ENCODE data around the gene ORAI2. TPM values are rescaled to one million over a fixed set of nuclear protein-coding genes. Genes with fewer than 3 reads are reported as not detected.
"Not testable (repeated sequence)": the region's sequence is repeated elsewhere in the genome, so short reads cannot be mapped to it uniquely, and the experiment has no call there.

Gene ORAI2
- polyA plus RNA-seq, 1 of the 3 experiments (the other 2 are of a cell fraction): 85.8 TPM

DNA sequence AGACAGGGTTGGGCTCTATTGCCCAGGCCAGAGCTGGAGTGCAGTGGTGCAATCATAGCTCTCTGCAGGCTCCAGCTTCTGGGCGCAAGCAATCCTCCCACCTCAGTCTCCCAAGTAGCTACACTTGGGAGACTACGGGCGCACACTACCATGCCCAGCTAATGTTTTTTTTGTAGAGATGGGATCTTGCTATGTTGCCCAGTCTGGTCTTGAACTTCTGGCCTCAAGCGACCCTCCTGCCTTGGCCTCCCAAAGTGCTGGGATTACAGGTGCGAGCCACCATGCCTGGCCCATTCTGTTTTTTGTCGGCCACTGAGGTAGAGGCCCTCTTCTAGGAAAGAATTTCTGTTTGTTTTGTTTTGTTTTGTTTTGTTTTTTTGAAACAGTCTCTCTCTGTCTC, 19.1 kb downstream of the ORAI2 start:
- Histone ChIP-seq H3K4me3 (ENCODE audit: low read depth in 2 of 2, low read length in 1 of 2) (no peak overlapping the region), H3K9me3 (no peaks in the 10 kb centered on the region), H3K9ac (no peak overlapping the region), H3F3A (replicated peaks; ENCODE audit: insufficient read depth) (peaks cover 32% of the 10 kb centered on the region), H4K20me1 (ENCODE audit: insufficient read depth) (0 out of 2 replicates have a peak, but pooled peaks cover 9% of the 10 kb centered on the region), H3K9me2 (no peaks in the 10 kb centered on the region), H3K4me1 (ENCODE audit: control insufficient read depth in 1 of 2, insufficient read depth in 2 of 2, low read depth in 1 of 2, low read length in 1 of 2) (peaks cover 9 to 10% of the 10 kb centered on the region in 2 experiments; a peak in 3 of 4 replicates), H3K27me3 (ENCODE audit: insufficient read depth) (no peaks in the 10 kb centered on the region), H3K27ac (ENCODE audit: low read depth in 2 of 2, low read length in 1 of 2) (no peak overlapping the region), H3K79me2 (ENCODE audit: insufficient read depth) (no peaks in the 10 kb centered on the region; the same call in 1 of the 2 replicates), H3K4me2 (no peak overlapping the region), H3K36me3 (replicated peaks in 1 of 2; ENCODE audit: control insufficient read depth in 1 of 2, insufficient read depth in 2 of 2, low read length in 1 of 2) (peaks cover 8 to 19% of the 10 kb centered on the region in 2 experiments), H2AFZ (ENCODE audit: low read depth) (no peak overlapping the region)
- ChIA-PET POLR2A (interaction anchor here (0.8 to 1.9 kb wide), 5 partner anchors 11 to 56 kb away, joined by 3 to 8 read pairs (median 4); no protein-coding TSS in a partner anchor), CTCF (interaction anchor here (0.6 to 5.5 kb wide), 10 partner anchors 11 to 173 kb away, joined by 3 to 40 read pairs (median 11); partner anchors contain the start of gene ALKBH4)
- no peak for TF ChIP-seq NRF1 (IDR thresholded peaks at IDR 0.05; ENCODE audit: low read depth, low read length)
- no peak for TF ChIP-seq CHD2 (IDR thresholded peaks at IDR 0.05; ENCODE audit: low read length, partially characterized antibody)
- no peak for DNase-seq
- 86% methylated on average over 6 of the region's 6 CpGs for WGBS (ENCODE audit: low lambda C conversion rate)

DNA sequence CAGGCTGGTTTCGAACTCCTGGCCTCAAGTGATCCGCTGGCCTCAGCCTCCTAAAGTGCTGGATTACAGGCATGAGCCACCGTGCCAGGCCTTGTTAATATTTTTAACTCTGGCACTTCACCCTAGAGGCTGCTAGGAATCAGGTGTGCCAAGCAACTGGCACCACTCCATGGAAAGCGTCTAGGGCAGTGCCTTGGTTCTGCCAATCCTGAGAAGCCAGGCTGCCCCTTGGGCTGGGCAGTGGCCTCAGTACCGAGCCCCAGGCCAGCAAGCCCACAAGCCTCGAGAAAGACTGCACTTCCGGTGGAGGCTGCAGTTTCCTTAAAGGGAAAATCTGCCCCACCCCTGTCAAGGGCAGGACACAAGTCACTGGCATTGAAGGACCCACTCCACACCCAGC, 19.9 kb downstream of the ORAI2 start:
- ChIA-PET POLR2A (interaction anchor here (1.0 kb wide), 1 partner anchor 167 kb away, joined by 3 read pairs; the partner anchor contains the start of gene SH2B2), CTCF (interaction anchor here (5.5 kb wide), 1 partner anchor 49 kb away, joined by 36 read pairs; no protein-coding TSS in a partner anchor)
- WGBS (ENCODE audit: low lambda C conversion rate): 93% methylated on average over 7 of the region's 7 CpGs
- Histone ChIP-seq H3K79me2 (ENCODE audit: insufficient read depth) (no peaks in the 10 kb centered on the region; the same call in 1 of the 2 replicates), H3K27me3 (ENCODE audit: insufficient read depth) (no peaks in the 10 kb centered on the region), H3K9ac (no peak overlapping the region), H2AFZ (ENCODE audit: low read depth) (no peak overlapping the region), H3K9me2 (no peaks in the 10 kb centered on the region), H3K4me2 (no peak overlapping the region), H3K4me1 (ENCODE audit: control insufficient read depth in 1 of 2, insufficient read depth in 2 of 2, low read depth in 1 of 2, low read length in 1 of 2) (peaks cover 9 to 10% of the 10 kb centered on the region in 2 experiments; a peak in 3 of 4 replicates), H3K4me3 (ENCODE audit: low read depth in 2 of 2, low read length in 1 of 2) (no peak overlapping the region), H4K20me1 (ENCODE audit: insufficient read depth) (0 out of 2 replicates have a peak, but pooled peaks cover 9% of the 10 kb centered on the region), H3K27ac (ENCODE audit: low read depth in 2 of 2, low read length in 1 of 2) (no peak overlapping the region), H3K36me3 (replicated peaks in 1 of 2; ENCODE audit: control insufficient read depth in 1 of 2, insufficient read depth in 2 of 2, low read length in 1 of 2) (peaks cover 9 to 23% of the 10 kb centered on the region in 2 experiments), H3F3A (replicated peaks; ENCODE audit: insufficient read depth) (peaks cover 32% of the 10 kb centered on the region), H3K9me3 (no peaks in the 10 kb centered on the region)
- DNase-seq: no peak
- TF ChIP-seq JUND (IDR thresholded peaks at IDR 0.05) (no peak), NFIC (IDR thresholded peaks at IDR 0.05; ENCODE audit: borderline replicate concordance) (no peak), SMC3 (IDR thresholded peaks at IDR 0.05; ENCODE audit: low read depth, low read length) (no peak), CHD2 (IDR thresholded peaks at IDR 0.05; ENCODE audit: low read length, partially characterized antibody) (no peak), ELF1 (IDR thresholded peaks at IDR 0.05) (no peak), TCF12 (IDR thresholded peaks at IDR 0.05) (no peak)
- TF ChIP-seq, protein P1, sequence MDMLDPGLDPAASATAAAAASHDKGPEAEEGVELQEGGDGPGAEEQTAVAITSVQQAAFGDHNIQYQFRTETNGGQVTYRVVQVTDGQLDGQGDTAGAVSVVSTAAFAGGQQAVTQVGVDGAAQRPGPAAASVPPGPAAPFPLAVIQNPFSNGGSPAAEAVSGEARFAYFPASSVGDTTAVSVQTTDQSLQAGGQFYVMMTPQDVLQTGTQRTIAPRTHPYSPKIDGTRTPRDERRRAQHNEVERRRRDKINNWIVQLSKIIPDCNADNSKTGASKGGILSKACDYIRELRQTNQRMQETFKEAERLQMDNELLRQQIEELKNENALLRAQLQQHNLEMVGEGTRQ (IDR thresholded peaks at IDR 0.05; ENCODE audit: borderline replicate concordance, low read depth, low read length): no peak

DNA sequence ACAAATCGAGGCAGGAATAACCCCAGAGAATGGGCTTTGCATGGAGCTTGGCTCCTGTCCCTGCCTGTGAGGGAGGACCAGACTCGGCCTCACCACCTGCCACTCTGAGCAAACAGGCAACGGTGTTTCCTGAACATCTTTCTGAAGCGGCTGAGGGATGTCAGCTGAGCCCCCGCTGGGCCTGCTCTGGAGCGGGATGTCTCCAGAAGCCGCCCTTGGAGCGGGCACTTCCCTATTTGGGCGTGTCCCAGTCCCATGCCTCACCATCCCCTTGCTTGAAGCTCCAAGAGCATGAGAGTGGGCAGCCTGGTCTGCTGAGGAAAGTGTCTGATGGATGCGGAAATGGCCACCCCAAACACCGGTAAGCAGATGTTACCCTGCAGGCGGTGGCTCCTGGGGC, 21.1 kb downstream of the ORAI2 start:
- H4K20me1 ChIP-seq (ENCODE audit: insufficient read depth): 0 out of 2 replicates have a peak, but pooled peaks cover 9% of the 10 kb centered on the region
- 90% methylated on average over 11 of the region's 12 CpGs for WGBS (ENCODE audit: low lambda C conversion rate)
- H3K4me1 ChIP-seq (ENCODE audit: control insufficient read depth in 1 of 2, insufficient read depth in 2 of 2, low read depth in 1 of 2, low read length in 1 of 2): peaks cover 9 to 10% of the 10 kb centered on the region in 2 experiments; a peak in 3 of 4 replicates
- no peak overlapping the region for H3K9ac ChIP-seq
- CTCF ChIA-PET: interaction anchor here (0.9 to 1.2 kb wide), 3 partner anchors 10 to 50 kb away, joined by 3 to 7 read pairs (median 4); partner anchors contain the start of gene ALKBH4
- peaks cover 32% of the 10 kb centered on the region for H3F3A ChIP-seq (replicated peaks; ENCODE audit: insufficient read depth)
- no peak for TF ChIP-seq MXI1 (IDR thresholded peaks at IDR 0.05; ENCODE audit: low read depth, low read length)
- TF ChIP-seq, protein P2, sequence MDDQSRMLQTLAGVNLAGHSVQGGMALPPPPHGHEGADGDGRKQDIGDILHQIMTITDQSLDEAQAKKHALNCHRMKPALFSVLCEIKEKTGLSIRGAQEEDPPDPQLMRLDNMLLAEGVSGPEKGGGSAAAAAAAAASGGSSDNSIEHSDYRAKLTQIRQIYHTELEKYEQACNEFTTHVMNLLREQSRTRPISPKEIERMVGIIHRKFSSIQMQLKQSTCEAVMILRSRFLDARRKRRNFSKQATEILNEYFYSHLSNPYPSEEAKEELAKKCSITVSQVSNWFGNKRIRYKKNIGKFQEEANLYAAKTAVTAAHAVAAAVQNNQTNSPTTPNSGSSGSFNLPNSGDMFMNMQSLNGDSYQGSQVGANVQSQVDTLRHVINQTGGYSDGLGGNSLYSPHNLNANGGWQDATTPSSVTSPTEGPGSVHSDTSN (IDR thresholded peaks at IDR 0.05): no peak
- no peak for TF ChIP-seq EZH2phosphoT487 (IDR thresholded peaks at IDR 0.05; ENCODE audit: borderline replicate concordance, low read depth)
- no peak for TF ChIP-seq ELF1 (IDR thresholded peaks at IDR 0.05)
- TF ChIP-seq, protein P3, sequence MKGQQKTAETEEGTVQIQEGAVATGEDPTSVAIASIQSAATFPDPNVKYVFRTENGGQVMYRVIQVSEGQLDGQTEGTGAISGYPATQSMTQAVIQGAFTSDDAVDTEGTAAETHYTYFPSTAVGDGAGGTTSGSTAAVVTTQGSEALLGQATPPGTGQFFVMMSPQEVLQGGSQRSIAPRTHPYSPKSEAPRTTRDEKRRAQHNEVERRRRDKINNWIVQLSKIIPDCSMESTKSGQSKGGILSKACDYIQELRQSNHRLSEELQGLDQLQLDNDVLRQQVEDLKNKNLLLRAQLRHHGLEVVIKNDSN (IDR thresholded peaks at IDR 0.05; ENCODE audit: borderline replicate concordance, low read depth): no peak
- no peak overlapping the region for H2AFZ ChIP-seq (ENCODE audit: low read depth)
- H3K27me3 ChIP-seq (ENCODE audit: insufficient read depth): no peaks in the 10 kb centered on the region
- H3K4me3 ChIP-seq (ENCODE audit: low read depth in 2 of 2, low read length in 1 of 2): no peak overlapping the region
- no peak for DNase-seq
- H3K27ac ChIP-seq (ENCODE audit: low read depth in 2 of 2, low read length in 1 of 2): no peak overlapping the region
- H3K9me3 ChIP-seq: no peaks in the 10 kb centered on the region
- H3K36me3 ChIP-seq (replicated peaks in 1 of 2; ENCODE audit: control insufficient read depth in 1 of 2, insufficient read depth in 2 of 2, low read length in 1 of 2): peaks cover 9 to 19% of the 10 kb centered on the region in 2 experiments
- no peaks in the 10 kb centered on the region for H3K9me2 ChIP-seq
- POLR2A ChIA-PET: interaction anchor here (1.0 to 2.6 kb wide), 2 partner anchors 10 to 168 kb away, joined by 3 to 12 read pairs; partner anchors contain the start of genes ALKBH4, LRWD1 and SH2B2
- H3K4me2 ChIP-seq: no peak overlapping the region
- H3K79me2 ChIP-seq (ENCODE audit: insufficient read depth): no peaks in the 10 kb centered on the region

DNA sequence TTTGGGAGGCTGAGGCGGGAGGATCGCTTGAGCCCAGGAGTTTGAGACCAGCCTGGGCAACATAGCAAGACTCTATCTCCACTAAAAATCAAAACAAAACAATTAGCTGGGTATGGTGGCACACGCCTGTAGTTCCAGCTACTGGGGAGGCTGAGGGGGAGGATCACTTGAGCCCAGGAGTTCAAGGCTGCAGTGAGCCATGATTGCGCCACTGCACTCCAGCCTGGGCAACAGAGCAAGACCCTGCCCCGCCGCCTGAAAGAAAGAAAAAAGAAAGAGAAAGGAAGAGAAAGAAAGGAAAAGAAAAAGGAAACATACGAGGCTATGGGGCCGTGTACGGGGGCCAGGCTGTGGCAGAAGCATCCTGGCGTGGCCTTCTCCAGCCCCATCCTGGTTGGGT, 21.6 kb downstream of the ORAI2 start:
- Histone ChIP-seq H3K36me3 (replicated peaks in 1 of 2; ENCODE audit: control insufficient read depth in 1 of 2, insufficient read depth in 2 of 2, low read length in 1 of 2) (peaks cover 9 to 19% of the 10 kb centered on the region in 2 experiments), H3F3A (replicated peaks; ENCODE audit: insufficient read depth) (peaks cover 29% of the 10 kb centered on the region)
- ChIA-PET POLR2A (interaction anchor here (2.6 kb wide), 1 partner anchor 10 kb away, joined by 12 read pairs; the partner anchor contains the start of genes ALKBH4 and LRWD1), CTCF (interaction anchor here (0.9 to 1.2 kb wide), 3 partner anchors 9 to 51 kb away, joined by 3 to 7 read pairs (median 4); partner anchors contain the start of gene ALKBH4)
- H3K27ac ChIP-seq (ENCODE audit: low read depth in 2 of 2, low read length in 1 of 2); H3K79me2 ChIP-seq (ENCODE audit: insufficient read depth); H3K9ac ChIP-seq; H3K9me2 ChIP-seq; H3K4me2 ChIP-seq; H3K9me3 ChIP-seq; H2AFZ ChIP-seq (ENCODE audit: low read depth); DNase-seq; H3K4me1 ChIP-seq (ENCODE audit: control insufficient read depth in 1 of 2, insufficient read depth in 2 of 2, low read depth in 1 of 2, low read length in 1 of 2); H4K20me1 ChIP-seq (ENCODE audit: insufficient read depth); H3K27me3 ChIP-seq (ENCODE audit: insufficient read depth); H3K4me3 ChIP-seq (ENCODE audit: low read depth in 2 of 2, low read length in 1 of 2): not testable (repeated sequence)
- WGBS (ENCODE audit: low lambda C conversion rate): 95% methylated on average over 10 of the region's 10 CpGs

All from SK-N-SH (cell line).